ENCODE data around the gene RSPH6A.

The RSPH6A gene

DNA sequence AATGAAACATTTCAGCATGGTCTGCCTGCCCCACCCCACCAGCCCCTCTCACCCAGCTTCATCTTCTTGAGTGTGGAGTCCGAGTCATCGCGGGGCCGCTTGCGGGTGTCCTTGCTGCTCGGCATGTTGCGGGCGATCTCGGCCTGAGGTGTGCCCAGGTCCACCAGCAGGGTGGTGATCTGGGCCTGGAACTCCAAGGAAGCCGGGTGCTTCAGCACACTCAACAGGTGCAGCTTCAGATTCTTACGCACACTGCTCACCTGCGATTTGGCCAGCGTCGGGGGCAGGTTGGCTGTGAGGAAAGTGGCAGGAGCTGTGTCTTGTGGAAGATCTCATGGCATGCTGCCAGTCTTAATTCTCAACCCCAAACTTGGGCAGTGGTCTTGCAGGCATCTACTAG, 27.1 kb upstream of the RSPH6A start:
- DNase-seq (ENCODE audit: low spot score): no peak
- TF ChIP-seq, protein P1, sequence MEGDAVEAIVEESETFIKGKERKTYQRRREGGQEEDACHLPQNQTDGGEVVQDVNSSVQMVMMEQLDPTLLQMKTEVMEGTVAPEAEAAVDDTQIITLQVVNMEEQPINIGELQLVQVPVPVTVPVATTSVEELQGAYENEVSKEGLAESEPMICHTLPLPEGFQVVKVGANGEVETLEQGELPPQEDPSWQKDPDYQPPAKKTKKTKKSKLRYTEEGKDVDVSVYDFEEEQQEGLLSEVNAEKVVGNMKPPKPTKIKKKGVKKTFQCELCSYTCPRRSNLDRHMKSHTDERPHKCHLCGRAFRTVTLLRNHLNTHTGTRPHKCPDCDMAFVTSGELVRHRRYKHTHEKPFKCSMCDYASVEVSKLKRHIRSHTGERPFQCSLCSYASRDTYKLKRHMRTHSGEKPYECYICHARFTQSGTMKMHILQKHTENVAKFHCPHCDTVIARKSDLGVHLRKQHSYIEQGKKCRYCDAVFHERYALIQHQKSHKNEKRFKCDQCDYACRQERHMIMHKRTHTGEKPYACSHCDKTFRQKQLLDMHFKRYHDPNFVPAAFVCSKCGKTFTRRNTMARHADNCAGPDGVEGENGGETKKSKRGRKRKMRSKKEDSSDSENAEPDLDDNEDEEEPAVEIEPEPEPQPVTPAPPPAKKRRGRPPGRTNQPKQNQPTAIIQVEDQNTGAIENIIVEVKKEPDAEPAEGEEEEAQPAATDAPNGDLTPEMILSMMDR (IDR thresholded peaks at IDR 0.05; ENCODE audit: extremely low read depth, insufficient read depth, missing control alignments): no peak

DNA sequence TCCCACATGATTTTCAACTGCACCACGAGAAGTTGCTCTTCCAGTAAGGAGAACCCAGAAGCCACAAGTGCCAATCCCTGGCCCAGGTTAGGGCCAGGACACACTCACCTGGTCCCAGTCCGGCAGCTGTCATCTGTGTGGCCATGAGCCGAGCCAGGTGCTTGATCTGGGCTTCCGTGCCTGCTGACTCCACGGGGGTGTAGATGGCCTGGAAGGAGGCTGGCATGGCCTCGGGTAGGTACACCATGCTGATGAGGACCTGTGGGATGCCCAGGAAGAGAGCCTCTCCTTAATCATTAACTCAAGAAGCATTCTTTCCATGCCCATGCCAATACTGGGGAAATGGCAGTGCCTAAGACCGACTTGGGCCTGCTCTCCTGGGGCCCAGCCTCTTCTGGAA, 19.9 kb upstream of the RSPH6A start:
- in situ Hi-C loops (cut with MboI; ENCODE audit: low pct_unique_long_range_greater_than_20kb, low sequenced_read_pairs, unreplicated experiment): no loop called here
- no peak for DNase-seq (ENCODE audit: low spot score)
- TF ChIP-seq, protein P1 (IDR thresholded peaks at IDR 0.05; ENCODE audit: extremely low read depth, insufficient read depth, missing control alignments): no peak

More for the DNA sequence above, 27.1 kb upstream of the RSPH6A start:
- in situ Hi-C loops (cut with MboI; ENCODE audit: low pct_unique_long_range_greater_than_20kb, low sequenced_read_pairs, unreplicated experiment): no loop called here

DNA sequence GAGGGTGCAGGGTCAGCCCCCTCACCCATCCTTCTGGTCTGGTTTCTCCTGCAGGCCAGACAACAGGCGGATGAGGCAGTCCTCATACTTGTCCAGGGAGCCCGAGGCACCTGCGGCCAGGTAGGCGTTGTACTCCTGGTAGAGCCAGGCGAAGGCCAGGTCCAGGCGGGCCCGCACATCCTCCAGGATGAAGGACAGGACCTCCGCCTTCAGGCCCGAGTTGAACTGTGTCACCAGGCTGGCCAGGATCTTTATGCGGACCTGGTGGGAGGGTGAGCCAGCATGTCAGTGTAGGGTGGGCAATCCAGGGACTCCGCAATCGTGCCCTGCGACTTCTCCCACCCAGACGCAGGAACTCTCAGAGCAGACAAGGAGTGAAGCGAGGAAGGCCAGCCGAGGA, 13.8 kb upstream of the RSPH6A start:
- DNase-seq (ENCODE audit: low spot score): no peak
- TF ChIP-seq, protein P1 (IDR thresholded peaks at IDR 0.05; ENCODE audit: extremely low read depth, insufficient read depth, missing control alignments): no peak
- in situ Hi-C loops (cut with MboI; ENCODE audit: low pct_unique_long_range_greater_than_20kb, low sequenced_read_pairs, unreplicated experiment): no loop called here

DNA sequence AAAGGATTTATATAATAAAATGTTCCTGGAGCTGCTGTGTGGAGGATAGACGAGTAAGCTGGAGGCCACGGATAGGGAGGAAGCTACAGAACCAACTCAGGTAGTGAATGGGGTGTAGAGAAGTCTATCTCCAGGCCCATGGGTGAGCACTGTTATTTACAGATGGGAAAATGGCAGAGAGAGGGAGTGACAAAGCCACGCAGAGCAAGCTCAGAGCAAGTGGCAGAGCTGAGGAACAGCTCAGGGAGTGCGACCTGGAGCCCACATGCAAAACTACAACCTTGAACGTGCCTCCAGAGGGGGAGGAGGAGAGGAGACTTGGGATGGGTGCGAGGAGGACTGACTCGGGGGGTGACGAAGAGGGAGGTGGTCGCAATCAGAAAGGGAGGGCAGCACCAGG, 13.4 kb upstream of the RSPH6A start:
- TF ChIP-seq, protein P1 (IDR thresholded peaks at IDR 0.05; ENCODE audit: extremely low read depth, insufficient read depth, missing control alignments): no peak
- no peak for DNase-seq (ENCODE audit: low spot score)
- in situ Hi-C loops (cut with MboI; ENCODE audit: low pct_unique_long_range_greater_than_20kb, low sequenced_read_pairs, unreplicated experiment): no loop called here

DNA sequence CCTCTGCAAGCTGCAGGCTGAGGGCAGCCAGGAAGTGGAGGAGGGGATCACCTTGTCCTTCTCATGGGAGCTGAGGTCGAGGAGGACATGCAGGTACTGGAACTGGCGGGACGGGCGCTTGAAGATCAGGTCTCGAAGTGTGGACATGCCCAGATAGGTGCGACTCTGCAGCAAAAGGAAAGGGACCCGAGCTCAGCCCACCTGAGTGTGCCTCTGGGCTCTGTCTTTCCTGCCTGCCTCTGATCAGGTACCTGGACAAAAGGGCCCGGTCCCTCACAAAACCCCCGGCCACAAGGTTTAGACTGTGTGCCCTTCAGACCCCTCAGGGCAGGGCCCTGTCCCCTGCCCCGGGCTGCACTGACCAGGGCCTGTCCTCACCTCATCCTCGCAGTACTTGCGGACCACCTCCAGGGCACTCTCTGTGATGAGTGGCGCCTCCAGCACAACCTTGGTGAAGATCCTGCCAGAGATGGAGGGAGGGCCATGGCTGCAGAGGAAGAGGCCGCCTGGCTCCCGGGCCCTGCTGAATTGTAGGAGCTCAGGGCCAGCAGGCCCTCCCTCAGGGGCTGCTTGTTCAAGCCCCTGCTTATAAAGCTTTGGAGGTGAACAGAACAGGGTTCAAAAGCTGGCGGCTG, 12.5 kb upstream of the RSPH6A start:
- no peak for DNase-seq (ENCODE audit: low spot score)
- TF ChIP-seq, protein P1 (IDR thresholded peaks at IDR 0.05; ENCODE audit: extremely low read depth, insufficient read depth, missing control alignments): no peak
- in situ Hi-C loops (cut with MboI; ENCODE audit: low pct_unique_long_range_greater_than_20kb, low sequenced_read_pairs, unreplicated experiment): no loop called here

DNA sequence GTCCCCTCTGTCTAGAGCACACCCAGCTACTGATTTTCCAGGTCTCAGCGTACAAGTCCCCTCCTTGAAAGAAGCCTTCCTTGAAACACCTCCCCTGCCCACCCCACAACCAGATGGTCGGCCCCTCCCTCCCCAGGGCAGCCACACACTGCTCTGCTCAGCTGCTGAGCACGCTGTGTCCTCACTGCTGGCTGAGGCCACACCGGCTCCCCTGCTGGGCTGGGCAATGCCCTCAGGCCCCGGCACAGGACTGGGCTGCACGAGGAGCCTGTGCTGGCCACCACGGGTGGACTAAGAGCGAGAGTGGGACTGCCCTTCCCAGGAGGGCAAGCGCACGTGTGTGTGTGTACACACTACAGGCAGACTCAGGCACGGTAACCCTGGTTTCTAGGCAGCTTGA, 11.8 kb upstream of the RSPH6A start:
- TF ChIP-seq, protein P1 (IDR thresholded peaks at IDR 0.05; ENCODE audit: extremely low read depth, insufficient read depth, missing control alignments): no peak
- DNase-seq (ENCODE audit: low spot score): no peak
- in situ Hi-C loops (cut with MboI; ENCODE audit: low pct_unique_long_range_greater_than_20kb, low sequenced_read_pairs, unreplicated experiment): no loop called here

Measured in GM13977 (cell line).